NCI-H2171 (cell line): ENCODE results near the gene CCSER2.
"Not testable (repeated sequence)": the region's sequence is repeated elsewhere in the genome, so short reads cannot be mapped to it uniquely, and the experiment has no call there.

Source experiments
- DNase-seq: peaks from one replicate; lab custom pipeline; 2025; lab: John Stamatoyannopoulos, UW

Gene CCSER2

GRCh38 chr10:84392181-84392580 lies 63.8 kb downstream of the CCSER2 start:
- no peak for DNase-seq

DNA sequence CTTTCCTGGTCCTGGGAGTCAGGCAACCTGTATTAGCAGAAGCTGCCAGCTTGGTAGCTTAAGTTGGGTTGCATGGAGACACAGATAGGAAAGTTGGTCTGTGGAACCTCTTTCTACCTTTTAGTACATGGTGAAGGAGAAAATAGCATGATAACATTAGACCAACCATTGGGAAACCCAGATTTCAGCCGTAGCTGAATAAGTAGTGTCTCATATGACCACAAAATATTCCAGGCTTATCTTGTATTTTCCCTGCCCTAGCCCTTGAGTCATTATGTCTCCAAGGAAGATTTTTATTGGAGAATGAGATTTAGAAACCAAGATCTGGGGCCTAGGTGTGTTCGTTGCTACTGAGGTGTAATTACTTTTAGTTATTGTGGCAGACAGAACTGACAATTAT lies 67.2 kb downstream of the CCSER2 start:
- DNase-seq = no peak

DNA sequence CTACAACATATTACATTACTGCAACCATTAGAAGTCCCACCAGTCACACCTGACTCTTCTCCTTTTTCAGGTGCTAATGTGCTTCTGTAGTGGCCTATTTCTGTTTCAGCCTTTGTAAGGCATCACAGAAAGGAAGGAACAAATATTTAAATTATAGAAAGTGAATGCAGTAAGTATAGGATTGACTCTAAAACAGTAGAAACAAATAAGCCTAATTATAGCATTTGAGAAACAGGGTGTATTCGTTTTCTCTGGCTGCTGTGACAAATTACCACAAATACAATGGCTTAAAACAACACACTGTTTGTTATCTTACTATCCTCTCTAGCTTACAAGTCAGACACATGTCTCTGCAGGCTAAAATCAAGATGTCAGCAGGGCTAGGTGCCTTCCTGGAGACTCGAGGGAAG lies 69.4 kb downstream of the CCSER2 start:
- no peak for DNase-seq

DNA sequence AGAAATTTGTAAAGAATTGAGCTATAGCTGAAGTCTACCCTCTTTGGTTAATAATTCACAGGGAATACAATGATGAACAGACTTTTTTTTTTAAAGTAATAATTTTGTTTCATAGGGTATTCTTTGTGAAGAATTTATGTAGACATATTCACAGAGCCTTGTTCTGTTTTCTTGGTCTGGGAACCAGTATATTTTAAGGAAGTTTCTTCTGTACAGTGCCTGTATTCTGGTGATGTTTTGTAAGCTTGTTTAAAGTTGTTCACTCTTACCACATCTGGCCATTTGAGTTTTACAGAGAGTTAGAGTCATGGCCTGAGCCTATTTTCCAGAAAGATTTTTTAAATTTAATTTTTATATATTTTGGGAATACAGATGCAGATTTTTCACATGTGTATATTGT lies 70.3 kb downstream of the CCSER2 start:
- no peak for DNase-seq

DNA sequence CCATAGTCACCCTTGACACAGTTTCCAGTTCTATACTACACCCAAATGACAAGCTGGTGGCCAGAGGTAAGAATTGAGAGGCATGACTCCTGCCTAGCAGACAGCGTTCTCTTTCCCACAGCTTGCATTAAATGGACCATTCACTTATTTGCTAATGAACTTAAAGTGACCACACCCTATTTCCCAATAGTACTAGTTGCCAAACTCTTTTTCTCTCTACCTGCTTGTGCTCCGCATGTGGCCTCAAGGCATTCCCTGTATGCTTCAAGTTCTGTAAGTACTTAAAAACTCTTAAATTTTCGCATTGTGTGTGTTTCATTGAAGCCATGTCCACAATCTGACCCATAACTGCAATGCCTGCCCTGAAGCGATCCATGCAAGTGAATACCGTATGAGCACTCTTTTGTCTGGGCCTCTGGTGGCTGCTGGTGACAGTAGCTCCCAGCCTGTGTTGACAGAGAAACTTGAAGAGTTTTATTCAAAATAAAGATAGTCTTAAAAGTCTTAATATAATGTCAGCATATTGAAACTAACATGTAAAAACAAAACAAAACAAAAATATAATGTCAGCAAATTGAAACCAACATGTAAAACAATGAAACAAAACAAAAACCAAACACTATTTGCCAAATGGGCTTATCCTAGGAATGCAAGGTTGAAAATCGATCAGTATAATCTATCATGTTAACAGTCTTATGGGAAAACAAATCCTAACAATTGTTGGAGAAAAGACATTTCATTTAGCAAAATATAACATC lies 73.6 kb downstream of the CCSER2 start:
- no peak for DNase-seq

DNA sequence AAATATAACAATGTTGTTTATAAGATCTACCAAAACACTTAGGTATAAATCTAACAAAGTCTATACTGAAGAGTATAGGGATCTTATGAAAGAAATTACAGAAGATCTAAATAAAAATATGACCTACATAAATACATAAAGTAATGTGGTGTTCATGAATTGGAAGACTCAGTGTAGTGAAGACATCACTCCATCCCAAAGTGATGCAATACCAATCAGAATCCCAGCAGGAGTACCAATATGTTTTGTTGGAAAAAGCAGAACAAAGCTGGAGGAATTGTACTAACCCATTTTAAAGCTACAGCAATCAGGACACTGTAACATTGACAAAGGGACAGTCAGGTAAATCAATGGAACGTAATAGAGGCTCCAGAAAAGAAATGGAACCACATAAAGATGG lies 76.4 kb downstream of the CCSER2 start:
- no peak for DNase-seq

DNA sequence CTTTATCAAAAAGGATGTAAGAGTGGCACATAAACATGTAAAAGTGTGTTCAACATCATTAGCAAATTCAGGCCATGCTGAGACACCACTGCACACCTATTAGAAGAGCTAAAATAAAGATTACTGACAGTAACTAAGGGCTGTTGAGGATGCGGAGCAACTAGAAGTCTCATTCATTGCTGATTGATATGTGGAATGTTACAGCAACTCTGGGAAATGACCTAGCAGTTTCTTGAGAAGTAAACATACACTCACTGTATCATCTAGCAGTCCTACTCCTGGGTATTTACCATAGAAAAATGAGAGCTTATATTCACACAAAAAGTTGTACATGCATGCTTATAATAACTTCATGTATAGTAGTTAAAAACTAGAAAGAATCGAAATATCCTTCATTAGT lies 77.3 kb downstream of the CCSER2 start:
- no peak for DNase-seq

DNA sequence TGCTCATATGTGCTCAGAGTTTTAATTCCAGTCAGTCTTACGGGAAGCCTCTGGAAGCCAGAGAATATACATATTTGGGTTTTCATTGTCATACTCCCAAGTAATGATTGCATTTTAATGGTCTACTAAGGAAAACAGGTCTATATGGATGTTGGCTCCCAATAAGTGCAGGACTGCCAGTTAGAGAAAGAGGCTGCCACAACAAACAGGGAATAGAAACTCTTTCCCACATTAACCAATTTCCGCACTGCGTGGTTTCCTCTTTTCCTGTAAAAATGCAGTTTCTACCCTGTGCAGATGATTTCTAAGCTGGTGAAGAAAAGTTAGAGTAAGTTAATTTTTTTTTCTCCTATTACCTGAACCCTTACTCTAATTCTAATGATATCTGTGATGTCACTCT lies 78.2 kb downstream of the CCSER2 start:
- no peak for DNase-seq

- no peak for DNase-seq
These were observed 79.1 kb downstream of the CCSER2 start for GRCh38 chr10:84407388-84408049.

DNA sequence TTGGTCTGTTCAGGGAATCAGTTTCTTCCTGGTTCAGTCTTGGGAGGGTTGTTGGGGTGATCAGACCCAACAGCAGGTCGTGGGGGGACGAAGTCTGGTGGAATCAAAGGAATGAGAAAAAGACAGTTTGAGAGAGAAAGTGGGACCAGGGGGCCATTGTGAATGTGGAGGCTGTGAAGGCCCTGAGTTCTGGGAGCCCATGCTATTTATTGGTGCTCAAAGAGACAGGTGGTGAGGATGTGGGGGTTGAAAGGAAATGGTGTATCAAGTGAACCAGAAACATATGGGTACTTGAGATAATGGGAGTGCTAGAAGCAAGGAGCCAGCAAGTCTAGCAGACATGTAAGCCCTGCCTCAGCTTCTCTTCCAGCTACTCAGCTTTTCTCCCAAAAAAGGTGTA lies 84.1 kb downstream of the CCSER2 start:
- DNase-seq = peak; percentile 11

DNA sequence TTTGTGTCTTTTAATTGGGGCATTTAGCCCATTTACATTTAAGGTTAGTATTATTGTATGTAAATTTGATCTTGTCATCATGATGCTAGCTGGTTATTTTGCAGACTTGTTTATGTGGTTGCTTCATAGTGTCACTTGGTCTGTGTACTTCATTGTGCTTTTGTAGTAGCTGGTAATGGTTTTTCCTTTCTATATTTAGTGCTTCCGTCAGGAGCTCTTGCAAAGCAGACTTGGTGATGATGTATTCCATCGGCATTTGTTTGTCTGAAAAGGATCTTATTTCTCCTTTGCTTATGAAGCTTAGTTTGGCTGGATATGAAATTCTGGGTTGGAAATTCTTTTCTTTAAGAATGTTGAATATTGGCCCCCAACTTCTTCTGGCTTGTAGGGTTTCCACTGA lies 85.7 kb downstream of the CCSER2 start:
- not testable (repeated sequence) for DNase-seq

- DNase-seq = no peak
These were observed 87.3 kb downstream of the CCSER2 start for GRCh38 chr10:84415539-84416244.

GRCh38 chr10:84416245-84416555 lies 87.8 kb downstream of the CCSER2 start:
- no peak for DNase-seq

DNA sequence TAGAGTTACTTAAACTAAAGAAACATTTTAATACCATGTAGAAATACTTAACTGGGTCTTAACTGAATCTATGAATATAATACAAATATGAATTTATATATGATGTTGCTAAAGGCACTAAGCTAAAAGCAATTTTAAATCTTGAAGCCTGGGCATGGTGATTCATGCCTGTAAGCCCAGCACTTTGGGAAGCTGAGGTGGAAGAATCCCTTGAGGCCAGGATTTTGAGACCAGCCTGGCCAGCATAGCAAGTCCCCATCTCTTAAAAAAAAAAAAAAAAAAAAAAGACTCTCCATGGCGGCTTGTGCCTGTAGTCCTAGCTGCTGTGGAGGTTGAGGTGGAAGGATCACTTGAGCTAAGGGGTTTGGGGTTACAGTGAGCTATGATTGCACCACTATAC lies 95.3 kb downstream of the CCSER2 start:
- DNase-seq = no peak

- DNase-seq = no peak
These were observed 96.4 kb downstream of the CCSER2 start for GRCh38 chr10:84424731-84425167.

- no peak for DNase-seq
These were observed 99.7 kb downstream of the CCSER2 start for GRCh38 chr10:84427903-84428650.

DNA sequence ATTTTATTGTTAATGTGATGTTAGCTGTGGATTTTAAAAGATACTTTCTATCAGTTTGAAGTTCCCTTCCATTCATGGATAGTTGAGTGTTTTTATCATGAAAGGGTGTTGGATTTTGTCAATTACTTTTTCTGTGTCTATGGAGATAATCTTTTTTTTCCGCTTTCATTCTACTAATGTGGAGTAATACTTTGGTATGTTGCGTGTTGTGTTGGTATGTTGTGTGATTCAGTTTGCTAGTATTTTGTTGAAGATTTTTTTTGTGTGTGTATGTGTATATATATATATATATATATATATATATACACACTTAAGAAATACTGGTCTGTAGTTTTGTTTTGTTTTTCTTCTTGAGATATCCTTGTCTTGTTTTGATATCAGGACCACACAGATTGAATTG lies 100.3 kb downstream of the CCSER2 start:
- no peak for DNase-seq

GRCh38 chr10:84429926-84430520 lies 101.6 kb downstream of the CCSER2 start:
- no peak for DNase-seq

GRCh38 chr10:84432891-84433290 lies 104.5 kb downstream of the CCSER2 start:
- DNase-seq = no peak

GRCh38 chr10:84440781-84441180 lies 112.4 kb downstream of the CCSER2 start:
- no peak for DNase-seq

DNA sequence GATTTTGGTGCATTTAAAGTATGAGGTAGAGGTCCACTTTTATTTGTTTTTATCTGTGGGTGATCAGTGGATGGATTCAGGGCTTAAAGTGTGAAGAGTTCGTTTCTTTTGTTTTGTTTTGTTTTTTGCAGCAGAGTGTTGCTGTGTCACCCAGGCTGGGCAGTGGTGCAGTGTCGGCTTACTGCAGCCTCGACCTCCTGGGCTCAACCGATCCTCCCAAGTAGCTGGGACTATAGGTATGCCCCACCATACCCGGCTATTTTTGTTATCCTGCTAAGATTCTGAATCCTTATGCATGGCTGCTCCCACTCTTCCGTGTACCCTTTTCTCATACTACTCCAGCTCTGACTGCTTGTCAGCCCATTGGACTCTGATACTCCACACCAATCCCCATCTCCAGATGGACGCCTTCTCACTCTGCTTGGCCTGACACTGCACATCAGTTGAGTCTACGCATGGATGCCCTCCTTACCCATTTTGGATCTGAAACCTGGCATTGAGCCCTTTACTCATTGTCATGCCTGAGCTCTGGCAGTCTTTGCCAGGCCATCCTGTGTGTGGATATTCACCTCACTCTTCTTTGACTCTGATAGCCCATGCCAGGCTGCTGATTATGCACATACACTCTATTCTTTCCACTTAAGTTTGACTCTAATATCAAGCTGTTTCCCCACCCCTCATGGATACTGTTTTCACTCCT lies 119.5 kb downstream of the CCSER2 start:
- peak; percentile 10 for DNase-seq
